Loucy (cell line): ENCODE data around the gene NDUFB10.

Experiments
- CTCF ChIP-seq: fragments of 200-600 bp; sonication (generic); conservative IDR thresholded peaks from 2 replicates; pipeline ENCODE4 v1.5.1; 2014; ENCODE audit warnings: mild to moderate bottlenecking, antibody characterized with exemption, low read length
- EZH2phosphoT487 ChIP-seq: fragments of 200-600 bp; IDR thresholded peaks from 2 replicates; pipeline ENCODE4 v1.6.1; 2018; ENCODE audit warnings: antibody characterized with exemption, mild to moderate bottlenecking, moderate library complexity, borderline replicate concordance

- TF ChIP-seq CTCF: no peak
- TF ChIP-seq EZH2phosphoT487: no peak
Observed at GRCh38 chr16:1932050-1933028, 27.0 kb upstream of the NDUFB10 start.
